ENCODE results near the gene APBB2. TPM values are rescaled to one million over a fixed set of nuclear protein-coding genes. Genes with fewer than 3 reads are reported as not detected.
A peak's percentile ranks its signal among the peaks of the same experiment; 100 is the strongest.

The APBB2 gene
- total and polyA plus RNA-seq, 2 of the 8 experiments (the other 6 are each of a cell fraction or from before 2014, with no cell fraction given), result 58.7 to 59.4 TPM

GRCh38 chr4:41124916-41125548 lies 89.3 kb downstream of the APBB2 start (continued):
- peak in 1 of 2 experiments; percentile 30 for TF ChIP-seq BCL11A (IDR thresholded peaks at IDR 0.05; ENCODE audit: low read depth in 2 of 2, low read length in 2 of 2)
- TF ChIP-seq CTCF (IDR thresholded peaks at IDR 0.05; ENCODE audit: control extremely low read depth in 1 of 3, insufficient read depth in 1 of 3, low read depth in 1 of 3, low read length in 3 of 3), result no peak
- TF ChIP-seq ZNF274 (IDR thresholded peaks at IDR 0.05; ENCODE audit: borderline replicate concordance, extremely low read depth, low read length), result no peak
- TF ChIP-seq MAFK (IDR thresholded peaks at IDR 0.05; ENCODE audit: low read depth, low read length), result no peak
- TF ChIP-seq ASH2L (IDR thresholded peaks at IDR 0.05; ENCODE audit: low read length), result no peak
- TF ChIP-seq KDM4A (IDR thresholded peaks at IDR 0.05; ENCODE audit: low read depth, low read length, severe bottlenecking), result no peak
- no peak for TF ChIP-seq SP1 (IDR thresholded peaks at IDR 0.05; ENCODE audit: low read depth, low read length)

All from H1 (cell line).